ENCODE data around the gene PRR33.
"Not testable (repeated sequence)": the region's sequence is repeated elsewhere in the genome, so short reads cannot be mapped to it uniquely, and the experiment has no call there.

The PRR33 gene

DNA sequence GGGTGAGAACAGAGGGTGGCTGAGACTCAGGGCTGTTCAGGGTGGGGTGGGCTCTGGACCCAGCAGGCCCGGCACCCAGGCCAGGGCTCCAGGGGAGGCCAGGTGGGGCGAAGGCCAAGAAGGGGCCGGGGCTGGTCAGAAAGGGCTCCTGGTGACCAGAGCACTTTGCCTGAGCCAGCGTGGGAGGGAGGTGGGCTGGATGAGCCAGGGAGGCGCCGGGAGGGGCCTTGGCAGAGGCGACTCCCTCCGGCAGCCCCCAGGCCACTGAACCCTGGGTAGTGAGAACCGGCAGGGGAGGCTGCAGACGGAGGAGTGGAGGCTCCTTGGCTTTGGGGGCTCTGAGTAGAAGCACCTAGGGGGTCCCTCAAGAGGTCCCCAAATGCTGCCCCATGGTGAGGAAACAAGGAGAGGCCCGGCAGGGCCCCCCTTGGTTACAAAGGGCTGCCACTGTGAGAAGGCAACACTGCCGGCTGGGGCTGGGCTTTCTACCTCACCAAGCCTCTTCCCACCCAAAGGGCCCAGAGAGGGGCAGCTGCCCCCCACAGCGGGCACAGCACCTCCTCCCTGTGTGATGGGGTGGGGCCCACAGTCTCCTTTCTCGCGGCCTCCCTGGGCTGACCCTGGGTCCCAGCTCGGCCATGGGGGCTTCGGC, 17.1 kb downstream of the PRR33 start:
- not testable (repeated sequence) for DNase-seq

DNA sequence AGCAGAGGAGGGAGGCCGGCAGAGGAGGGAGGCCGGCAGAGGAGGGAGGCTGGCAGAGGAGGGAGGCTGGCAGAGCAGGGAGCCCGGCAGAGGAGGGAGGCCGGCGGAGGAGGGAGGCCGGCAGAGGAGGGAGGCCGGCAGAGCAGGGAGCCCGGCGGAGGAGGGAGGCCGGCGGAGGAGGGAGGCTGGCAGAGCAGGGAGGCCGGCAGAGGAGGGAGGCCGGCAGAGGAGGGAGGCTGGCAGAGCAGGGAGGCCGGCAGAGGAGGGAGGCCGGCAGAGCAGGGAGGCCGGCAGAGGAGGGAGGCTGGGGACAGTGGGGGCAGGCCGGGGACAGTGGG, 17.9 kb downstream of the PRR33 start:
- DNase-seq: not testable (repeated sequence)

DNA sequence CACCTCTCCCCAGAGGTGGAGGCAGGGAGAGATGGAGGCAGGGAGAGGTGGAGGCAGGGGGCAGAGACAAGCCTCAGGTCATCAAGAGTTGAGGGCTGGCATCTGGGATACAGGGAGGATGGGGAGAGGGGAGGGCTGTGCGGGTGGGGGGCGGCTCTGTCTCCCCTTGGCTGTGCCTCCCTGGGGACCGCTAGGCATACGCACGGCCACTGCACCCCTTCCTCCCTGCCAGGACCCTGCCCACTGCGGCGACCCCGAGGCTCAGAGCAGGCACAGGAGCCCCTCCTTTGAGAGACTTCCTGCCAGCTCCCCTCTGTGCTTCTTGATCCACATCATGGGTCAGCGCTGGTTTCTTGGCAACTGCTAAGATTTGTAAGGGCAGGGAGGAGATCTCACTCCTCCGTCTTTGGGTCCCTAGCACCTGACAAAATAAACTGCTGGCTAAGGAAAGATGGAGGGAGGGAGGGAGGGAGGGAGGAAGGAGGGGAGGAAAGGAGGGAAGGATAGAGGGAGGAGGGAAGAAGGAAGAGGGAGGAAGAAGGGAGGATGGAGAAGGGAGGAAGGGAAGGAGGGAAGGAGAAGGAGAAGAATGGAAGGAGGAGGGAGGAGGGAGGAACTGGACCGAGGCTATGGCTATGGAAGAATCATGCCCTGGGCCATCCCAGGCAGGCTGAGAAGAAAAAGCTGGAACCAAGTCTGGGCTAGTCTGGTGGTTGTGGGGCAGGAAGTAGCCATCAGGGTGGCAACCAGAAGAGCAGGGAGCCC, 18.5 kb downstream of the PRR33 start:
- DNase-seq: no peak

DNA sequence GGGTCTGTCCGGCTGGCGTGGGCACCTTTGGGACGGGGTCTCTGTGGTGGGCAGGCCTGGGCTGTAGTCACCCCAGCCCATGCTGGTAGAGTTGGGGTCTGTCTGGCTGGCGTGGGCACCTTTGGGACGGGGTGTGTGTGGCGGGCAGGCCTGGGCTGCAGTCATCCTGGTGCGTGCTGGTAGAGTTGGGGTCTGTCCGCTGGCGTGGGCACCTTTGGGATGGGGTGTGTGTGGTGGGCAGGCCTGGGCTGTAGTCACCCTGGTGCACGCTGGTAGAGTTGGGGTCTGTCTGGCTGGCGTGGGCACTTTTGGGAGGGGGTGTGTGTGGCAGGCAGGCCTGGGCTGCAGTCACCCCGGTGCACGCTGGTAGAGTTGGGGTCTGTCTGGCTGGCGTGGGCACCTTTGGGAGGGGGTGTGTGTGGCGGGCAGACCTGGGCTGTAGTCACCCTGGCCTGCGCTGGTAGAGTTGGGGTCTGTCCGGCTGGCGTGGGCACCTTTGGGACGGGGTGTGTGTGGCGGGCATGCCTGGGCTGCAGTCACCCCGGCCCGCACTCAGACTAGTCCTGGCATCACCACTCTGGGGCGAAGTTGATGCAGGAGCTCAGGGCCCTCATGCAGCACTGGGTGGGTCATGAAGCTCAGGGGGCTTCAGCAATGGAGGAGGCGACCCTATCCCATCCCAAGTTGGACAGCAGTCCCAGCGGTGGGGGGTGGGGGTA, 19.3 kb downstream of the PRR33 start:
- DNase-seq: no peak

DNA sequence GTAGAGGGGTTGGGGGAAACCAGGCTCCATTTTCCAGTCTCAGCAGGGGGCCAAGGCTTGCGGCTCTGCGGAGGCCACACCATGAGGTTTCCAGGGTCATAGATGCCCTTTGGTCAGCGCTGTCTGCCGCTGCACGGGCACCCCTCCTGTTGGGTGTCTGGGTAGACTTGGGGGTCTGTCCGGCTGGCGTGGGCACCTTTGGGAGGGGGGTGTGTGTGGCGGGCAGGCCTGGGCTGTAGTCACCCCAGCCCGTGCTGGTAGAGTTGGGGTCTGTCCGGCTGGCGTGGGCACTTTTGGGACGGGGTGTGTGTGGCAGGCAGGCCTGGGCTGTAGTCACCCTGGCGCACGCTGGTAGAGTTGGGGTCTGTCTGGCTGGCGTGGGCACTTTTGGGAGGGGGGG, 20.2 kb downstream of the PRR33 start:
- no peak for DNase-seq

DNA sequence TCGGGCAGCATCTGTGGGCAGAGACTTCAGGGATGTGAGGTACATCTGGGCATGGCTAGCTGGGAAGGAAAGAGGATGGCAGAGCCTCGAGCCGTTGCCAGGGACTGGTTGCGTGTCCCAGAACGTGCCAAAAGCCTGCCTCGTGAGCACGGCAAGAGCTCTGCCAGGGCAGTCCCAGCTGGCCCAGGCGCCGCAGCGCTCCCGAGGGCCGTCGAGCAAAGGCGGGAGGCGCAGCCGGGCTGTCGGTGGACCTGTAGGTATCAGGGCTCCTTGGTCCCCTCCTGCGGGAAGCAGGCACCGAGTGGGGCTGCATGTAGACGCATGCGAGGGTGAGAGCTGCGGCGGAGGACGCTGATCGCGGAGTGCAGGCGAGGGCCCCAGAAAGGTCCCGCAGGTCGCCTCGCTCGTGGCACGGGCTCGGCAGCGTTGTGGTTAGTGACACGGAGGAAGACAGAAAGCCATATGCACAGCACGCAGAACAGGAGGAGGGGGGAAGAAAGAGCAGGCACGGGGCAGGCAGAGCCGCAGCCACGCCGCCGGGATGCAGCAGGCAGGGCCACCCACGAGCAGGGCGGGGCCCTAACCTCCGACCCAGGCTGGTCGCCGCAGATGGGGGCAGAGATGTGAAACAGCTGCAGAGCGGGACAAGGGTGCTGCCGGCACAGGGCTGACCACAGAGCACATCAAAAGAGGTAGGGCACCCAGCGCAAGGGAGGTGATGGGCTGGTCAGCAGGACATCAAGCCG, 20.8 kb downstream of the PRR33 start:
- DNase-seq: no peak

DNA sequence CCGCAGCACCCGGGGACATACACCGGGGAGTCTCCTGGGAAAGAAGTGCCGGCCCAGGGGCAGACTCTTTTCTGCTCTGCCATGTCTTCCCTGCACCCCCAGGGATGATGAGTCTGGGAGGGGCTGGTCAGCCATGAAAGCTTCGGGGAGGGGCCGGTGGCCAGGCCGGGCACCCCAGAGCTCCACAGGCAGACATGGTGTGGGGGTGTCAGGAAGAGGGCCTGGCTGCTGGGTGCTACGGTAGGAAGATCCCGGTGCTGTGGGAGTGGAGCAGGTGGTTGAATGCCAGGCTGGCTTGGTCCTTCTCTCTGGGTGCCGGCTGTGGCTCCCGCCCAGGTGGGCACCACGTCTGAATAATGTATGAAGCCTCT, 21.4 kb downstream of the PRR33 start:
- no peak for DNase-seq

DNA sequence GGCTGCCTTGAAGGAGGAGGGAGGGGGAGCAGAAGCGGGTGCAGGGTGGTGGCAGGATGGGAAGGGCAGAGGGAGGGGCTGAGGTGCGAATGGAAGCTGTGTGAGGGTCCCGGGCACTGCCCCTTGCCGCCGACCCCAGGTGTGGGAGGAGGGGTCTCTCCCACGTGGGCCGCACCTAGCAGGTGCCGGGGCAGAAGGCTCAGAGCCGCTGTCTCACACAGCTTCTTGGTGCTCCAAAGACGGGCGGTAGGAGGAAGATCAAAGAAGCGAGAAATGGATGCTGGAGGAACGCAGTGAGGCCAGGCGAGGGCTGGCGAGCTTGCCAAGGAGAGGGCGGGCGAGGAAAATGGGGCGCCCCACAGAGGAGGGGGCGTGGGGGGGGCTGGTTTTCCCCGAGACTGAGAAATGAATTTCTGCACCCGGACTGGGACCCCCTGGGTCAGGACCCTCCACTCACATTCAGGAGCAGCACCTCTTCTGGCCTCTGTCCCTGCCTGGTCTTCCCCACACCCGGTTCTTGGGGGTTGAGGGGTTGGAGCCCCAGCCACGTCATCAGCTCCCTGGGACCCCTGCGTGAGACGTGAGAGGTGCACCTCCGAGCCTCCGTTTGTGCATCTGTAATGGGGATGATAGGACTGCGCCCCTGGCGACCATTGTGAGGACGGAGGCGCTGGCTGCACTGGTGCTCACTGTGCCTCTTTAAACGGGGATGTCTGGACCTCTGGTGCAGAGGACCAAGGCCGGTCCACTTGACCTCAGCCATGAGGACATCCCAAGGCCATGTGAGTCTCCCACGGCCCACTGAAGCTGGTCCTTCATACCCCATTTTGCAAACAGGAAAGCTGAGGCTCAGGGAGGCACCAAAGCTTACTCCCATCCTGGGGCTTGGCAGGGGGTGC, 22.0 kb downstream of the PRR33 start:
- DNase-seq: no peak

DNA sequence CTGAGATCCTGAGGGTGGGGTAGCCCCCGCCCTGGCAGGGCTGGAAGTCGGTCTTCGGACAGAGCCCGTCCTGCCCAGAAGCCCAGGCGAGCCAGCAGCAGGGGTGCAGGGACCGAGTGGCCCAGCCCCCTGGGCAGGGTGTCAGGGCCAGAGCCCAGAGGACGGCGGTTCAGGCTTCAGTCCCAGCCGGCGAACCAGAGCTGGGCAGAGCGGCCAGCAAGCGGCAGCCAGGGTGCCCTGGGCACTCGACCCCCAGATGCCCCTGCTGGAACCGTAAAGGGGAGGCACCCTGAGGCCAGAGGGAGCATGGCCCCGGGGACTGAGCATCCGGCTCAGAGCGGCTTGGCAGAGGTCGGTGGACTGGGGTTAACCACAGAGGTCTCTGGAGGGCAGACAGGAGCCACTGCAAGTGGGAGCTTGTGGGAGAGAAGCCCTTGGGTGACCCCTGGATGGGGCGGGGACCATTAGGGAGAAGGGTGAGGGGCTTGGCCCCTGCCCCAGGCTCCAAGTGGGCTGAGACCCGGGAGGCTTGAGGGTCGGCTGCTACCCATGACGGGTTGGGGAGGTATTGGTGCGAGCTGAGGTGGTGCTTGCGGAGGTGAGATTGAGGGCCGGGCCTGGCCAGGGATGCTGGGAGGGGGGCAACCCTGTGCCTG, 22.9 kb downstream of the PRR33 start:
- no peak for DNase-seq

DNA sequence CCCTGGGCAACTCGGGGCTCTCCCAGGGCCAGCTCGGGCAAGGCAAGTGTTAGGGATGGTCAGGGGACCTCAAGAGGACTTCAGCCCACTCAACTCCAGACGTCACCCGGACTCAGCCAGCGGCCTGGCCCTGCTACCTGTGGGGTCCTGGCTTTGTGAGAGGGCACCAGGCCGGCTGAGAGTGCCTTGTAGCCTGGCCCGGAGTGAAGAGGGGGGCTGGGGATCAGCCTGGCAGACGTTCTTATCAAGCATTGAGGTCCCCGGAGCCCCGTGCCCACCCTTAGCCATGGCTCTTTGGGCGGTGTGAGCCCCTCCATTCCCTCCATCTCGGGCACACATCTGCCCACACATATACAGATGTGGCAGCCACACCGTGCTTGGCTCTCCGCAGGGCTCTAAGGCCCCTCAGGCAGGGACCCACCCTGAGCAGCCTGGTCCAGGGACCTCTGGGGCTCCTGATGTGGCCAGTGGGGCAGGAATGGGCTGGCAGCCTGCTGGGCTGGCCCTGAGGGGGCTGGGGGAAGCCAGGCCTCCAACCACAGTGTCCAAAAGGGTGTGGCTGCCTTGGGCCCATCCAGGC, 23.5 kb downstream of the PRR33 start:
- DNase-seq: no peak

DNA sequence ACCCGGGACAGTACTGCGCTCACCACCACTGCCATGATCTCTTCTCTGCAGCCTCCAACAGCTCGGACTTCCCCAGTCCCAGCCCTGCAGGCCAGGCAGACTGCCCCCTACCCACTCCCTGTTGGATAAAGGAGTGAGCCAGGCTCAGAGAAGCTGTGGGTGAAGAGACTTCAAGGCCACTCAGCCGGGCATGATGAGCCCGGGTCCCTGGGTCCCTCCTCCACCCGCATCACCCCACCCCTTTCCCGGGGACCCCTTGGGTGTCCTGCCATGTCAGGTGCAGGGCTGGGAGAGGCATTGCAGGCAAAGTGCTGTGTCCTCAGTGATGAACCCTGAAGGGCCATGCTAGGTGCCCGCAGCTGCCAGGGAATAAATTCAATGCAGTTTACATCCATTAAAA, 24.3 kb downstream of the PRR33 start:
- DNase-seq: no peak

DNA sequence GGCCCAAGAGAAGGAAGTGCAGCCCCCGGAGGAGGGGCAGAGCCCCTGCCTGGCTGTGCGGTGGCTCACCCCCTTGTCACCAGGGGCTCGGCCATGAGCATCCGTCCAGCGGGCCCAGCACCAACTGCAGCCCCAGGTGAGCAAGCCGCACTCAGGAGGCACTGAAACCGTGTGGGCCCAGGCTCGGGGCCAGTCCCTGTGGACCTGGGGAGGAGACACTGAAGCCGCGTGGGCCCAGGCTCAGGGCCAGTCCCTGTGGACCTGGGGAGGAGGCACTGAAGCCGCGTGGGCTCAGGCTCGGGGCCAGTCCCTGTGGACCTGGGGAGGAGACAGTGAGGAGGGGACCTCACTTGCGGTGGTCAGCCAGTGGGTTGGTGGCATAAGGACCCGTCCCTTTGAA, 24.9 kb downstream of the PRR33 start:
- no peak for DNase-seq

DNA sequence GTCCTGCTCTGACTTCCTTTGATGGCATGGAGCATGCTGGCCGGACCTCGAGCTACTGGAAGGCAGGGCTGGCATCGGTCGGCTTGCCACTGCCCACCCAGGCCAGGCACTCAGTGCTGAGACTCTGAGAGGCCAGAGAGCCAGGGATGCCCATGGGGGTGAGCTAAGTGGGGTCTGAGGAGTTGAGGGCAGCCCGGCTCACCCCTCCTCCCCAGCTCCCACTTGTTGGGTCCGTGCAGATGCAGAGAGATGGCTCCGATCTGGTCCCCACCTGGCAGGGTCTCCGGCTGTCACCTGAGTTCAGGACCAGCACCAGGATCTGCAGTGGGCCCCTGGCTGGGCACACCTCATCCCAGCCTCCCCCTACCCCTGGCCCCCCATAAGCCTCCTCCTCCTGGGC, 25.5 kb downstream of the PRR33 start:
- DNase-seq: no peak

DNA sequence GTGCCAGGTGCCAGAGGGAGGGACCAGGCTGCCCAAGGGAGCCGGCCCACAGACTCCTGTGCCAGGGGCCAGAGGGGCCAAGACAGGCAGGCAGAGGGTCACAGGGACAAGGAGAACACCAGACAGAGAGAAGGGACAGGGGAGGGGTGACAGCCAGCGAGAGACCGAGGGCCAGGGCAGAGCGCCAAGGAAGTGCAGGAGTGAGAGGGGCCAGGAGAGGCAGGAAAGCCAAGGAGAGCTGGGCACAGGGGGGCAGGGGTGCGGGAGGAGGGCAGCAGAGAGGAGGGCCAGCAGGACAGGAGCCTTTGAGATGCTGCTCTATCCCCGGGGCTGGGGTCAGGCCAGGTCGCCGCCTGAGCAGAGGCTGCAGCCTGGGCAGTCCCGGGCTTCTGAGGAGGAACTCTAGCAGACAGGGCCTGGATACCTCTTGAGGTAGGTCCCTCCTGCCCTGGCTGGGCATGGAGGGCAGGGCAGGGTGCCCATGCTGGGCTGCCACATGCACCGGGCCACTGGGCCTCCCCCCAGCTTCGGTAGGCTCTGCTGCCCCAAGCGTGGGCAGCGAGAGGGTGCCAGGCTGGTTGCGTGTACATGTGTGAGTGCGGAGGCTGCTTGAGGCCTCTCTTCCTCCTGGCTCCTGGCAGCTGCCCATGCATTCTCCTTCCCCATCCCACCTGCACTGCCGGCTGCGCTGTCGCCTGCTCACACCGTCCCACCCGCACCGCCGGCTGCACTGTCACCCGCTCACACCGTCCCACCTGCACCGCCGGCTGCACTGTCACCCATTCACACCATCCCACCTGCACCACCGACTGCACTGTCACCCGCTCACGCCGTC, 26.6 kb downstream of the PRR33 start:
- no peak for DNase-seq

DNA sequence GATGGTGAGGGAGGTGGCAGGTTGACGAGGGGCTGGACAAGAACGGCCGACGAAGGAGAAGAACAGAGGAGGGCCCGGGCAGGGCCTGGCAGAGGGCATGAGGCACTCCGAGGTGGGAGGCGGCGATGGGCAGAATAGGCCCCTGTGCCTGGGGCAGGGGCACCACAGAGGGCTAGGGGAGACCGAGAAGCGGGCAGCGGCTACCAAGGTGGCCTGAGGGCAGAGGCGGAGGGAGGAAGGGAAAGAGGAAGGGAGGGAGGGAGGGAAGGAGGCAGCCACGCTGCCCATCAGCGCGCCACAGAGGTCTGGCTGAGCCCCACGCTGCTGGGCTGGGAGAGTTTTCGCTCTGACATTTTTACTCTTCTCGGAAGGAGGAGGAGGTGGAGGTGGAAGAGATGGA, 27.5 kb downstream of the PRR33 start:
- no peak for DNase-seq

DNA sequence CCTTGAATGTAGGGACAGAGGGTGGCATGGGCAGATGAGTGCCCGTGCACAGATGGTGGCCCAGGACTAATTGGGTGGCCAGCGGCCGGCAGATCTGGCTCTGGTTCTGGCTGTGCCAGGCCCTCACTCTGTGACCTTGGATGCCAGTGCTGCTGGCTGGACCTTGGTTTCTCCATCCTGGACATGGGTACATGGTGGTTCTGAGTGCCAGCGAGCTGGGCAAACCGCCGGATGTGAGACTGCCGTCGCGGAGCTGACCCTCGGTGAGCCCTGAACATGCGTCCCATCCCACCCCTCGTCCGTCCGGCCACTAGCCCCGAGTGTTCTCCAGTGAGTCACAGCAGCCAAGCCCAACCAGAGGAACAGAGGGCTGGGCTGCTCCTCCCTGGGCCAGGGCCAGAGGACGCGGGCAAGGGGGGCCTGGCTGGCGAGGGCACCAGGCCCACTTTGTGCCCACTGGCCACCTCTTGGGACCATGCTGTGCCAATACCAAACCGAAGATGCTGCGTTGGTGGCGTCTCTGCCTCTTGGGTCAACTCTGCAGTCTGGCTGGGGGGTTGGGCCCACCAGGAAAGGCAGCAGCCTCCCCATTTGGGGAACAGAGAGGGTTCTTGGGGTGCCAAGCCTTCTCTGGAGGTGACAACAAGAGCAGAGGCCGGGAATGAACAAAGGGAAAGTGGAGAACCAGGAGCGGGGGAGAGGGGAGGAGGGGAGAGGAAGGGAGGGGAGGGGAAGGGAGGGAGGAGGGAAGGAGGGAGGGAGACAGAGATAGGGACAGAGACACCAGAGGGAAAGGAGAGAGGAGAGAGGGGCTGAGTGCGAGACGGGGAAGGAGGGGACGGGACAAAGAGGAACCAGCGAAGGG, 28.1 kb downstream of the PRR33 start:
- DNase-seq: no peak

DNA sequence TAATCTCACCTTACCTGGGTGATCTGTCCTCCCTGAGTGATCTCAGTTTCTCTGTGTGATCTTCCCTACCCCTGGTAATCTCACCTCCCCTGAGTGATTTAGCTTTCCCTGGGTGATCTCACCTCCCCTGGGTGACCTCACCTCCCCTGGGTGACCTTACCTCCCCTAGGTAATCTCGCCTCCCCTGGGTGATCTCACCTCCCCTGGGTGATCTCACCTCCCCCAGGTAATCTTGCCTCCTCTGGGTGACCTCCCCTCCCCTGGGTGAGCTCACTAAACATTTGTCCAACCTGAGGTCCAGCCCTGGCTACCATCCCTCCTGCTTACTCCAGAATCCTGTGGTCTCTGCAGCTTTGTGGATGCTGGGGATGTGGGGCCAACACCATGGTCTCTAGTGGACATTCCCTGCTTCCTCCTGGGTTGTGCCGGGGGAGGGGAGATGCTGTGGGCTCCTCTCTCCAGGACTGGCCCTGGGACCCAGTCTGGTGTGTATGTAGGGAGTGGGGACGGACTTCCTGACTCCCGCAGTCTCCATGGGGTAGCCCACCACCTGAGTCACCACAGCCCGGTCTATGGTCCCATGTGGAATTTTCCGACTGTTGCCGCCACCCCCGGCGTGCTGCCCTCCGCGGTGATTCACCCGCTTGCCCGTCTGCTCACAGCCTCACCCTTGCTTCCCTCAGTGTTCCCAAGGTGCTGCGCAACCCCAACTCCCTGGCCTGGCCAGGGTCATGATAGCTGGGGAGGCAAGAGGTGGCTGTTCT, 28.9 kb downstream of the PRR33 start:
- no peak for DNase-seq
